Measurements from ENCODE around the gene NUP133.

NUP133 gene

DNA sequence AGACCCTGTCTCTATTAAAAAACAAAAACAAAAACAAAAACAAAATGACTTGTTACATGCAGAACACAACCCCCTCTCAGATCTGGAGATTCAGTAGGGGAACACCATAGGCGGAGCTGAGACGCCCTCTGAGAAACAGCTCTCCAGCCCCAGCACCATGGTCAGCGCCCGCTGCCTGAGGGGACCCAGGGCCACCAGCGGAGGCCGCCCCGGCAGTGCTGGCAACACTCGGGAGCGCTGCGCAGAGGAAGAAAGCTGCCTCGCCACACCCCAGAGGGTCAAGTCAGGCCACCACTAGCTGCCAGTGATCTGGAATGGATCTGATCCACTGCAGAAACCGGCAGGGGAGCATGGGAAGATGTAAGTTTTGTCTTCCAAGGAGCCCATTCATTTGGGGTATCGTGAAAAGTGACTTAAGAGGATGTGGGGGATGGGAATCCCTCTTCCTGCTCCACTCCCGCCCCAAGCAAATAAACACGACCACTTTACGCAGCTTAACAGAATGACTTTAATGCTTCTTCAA lies 77.3 kb downstream of the NUP133 start:
- Histone ChIP-seq H3K36me3 (ENCODE audit: control insufficient read depth in 2 of 2, insufficient read depth in 1 of 2, low read length in 2 of 2) (no peaks in the 10 kb centered on the region), H3K27ac (ENCODE audit: extremely low read depth, low read depth, low read length) (no peak overlapping the region), H3K4me1 (ENCODE audit: control insufficient read depth, insufficient read depth, low read length) (no peaks in the 10 kb centered on the region), H3K9me3 (ENCODE audit: control insufficient read depth, insufficient read depth, low read depth, low read length) (no peaks in the 10 kb centered on the region), H3K4me3 (ENCODE audit: low read depth, low read length) (no peak overlapping the region)
- ChIA-PET CTCF (interaction anchor here (0.6 to 0.9 kb wide), 4 partner anchors 10 to 260 kb away, joined by 3 to 4 read pairs (median 4); no protein-coding TSS in a partner anchor), POLR2A (interaction anchor here (1.0 to 1.5 kb wide), 2 partner anchors 20 to 128 kb away, joined by 3 read pairs; no protein-coding TSS in a partner anchor)
- TF ChIP-seq ZNF223 (tag by site-specific recombination; IDR thresholded peaks at IDR 0.05) = no peak
- TF ChIP-seq EGR2 (tag by site-specific recombination; IDR thresholded peaks at IDR 0.05; ENCODE audit: low read depth) = no peak
- 0 out of 2 replicates have a peak, but pooled peaks have one; percentile 35 for TF ChIP-seq HOXC10 (CRISPR knock-in tag; IDR thresholded peaks at IDR 0.05)
- no peak for TF ChIP-seq ZNF600 (tag by site-specific recombination; IDR thresholded peaks at IDR 0.05)
- TF ChIP-seq BCL11A (tag by site-specific recombination; IDR thresholded peaks at IDR 0.05; ENCODE audit: low read depth) = no peak
- no peak for TF ChIP-seq ZNF548 (tag by site-specific recombination; IDR thresholded peaks at IDR 0.05)
- TF ChIP-seq ZNF354C (tag by site-specific recombination; IDR thresholded peaks at IDR 0.05; ENCODE audit: borderline replicate concordance, low read depth) = no peak
- TF ChIP-seq BCL11B (tag by site-specific recombination; IDR thresholded peaks at IDR 0.05; ENCODE audit: low read depth) = no peak
- no peak for TF ChIP-seq GLI2 (tag by site-specific recombination; IDR thresholded peaks at IDR 0.05; ENCODE audit: borderline replicate concordance, low read depth)
- peak; percentile 99 for TF ChIP-seq REST (tag by site-specific recombination; IDR thresholded peaks at IDR 0.05)
- no peak for TF ChIP-seq SCRT1 (tag by site-specific recombination; IDR thresholded peaks at IDR 0.05; ENCODE audit: borderline replicate concordance)

GRCh38 chr1:229428256-229428655 lies 79.9 kb downstream of the NUP133 start:
- no peak overlapping the region for H3K27ac ChIP-seq (ENCODE audit: extremely low read depth, low read depth, low read length)
- H3K36me3 ChIP-seq (ENCODE audit: control insufficient read depth in 2 of 2, insufficient read depth in 1 of 2, low read length in 2 of 2) = no peaks in the 10 kb centered on the region
- CTCF ChIA-PET = no interaction called here
- H3K4me3 ChIP-seq (ENCODE audit: low read depth, low read length) = no peak overlapping the region
- TF ChIP-seq ZBTB17 (tag by site-specific recombination; IDR thresholded peaks at IDR 0.05) (no peak), ZNF555 (tag by site-specific recombination; conservative IDR thresholded peaks at IDR 0.05) (no peak), ZNF24 (tag by site-specific recombination; IDR thresholded peaks at IDR 0.05) (no peak)
- POLR2A ChIA-PET = no interaction called here
- no peaks in the 10 kb centered on the region for H3K4me1 ChIP-seq (ENCODE audit: control insufficient read depth, insufficient read depth, low read length)
- peaks cover 2% of the 10 kb centered on the region; the same call in 1 of the 2 replicates for H3K9me3 ChIP-seq (ENCODE audit: control insufficient read depth, insufficient read depth, low read depth, low read length)

GRCh38 chr1:229427572-229427971 lies 80.6 kb downstream of the NUP133 start:
- TF ChIP-seq ZNF121 (tag by site-specific recombination; IDR thresholded peaks at IDR 0.05) (peak; percentile 91), EGR2 (tag by site-specific recombination; IDR thresholded peaks at IDR 0.05; ENCODE audit: low read depth) (no peak), ZNF488 (tag by site-specific recombination; IDR thresholded peaks at IDR 0.05) (no peak)
- ChIA-PET POLR2A (no interaction called here), CTCF (no interaction called here)
- Histone ChIP-seq H3K9me3 (ENCODE audit: control insufficient read depth, insufficient read depth, low read depth, low read length) (peaks cover 2% of the 10 kb centered on the region; the same call in 1 of the 2 replicates), H3K27ac (ENCODE audit: extremely low read depth, low read depth, low read length) (no peak overlapping the region), H3K4me3 (ENCODE audit: low read depth, low read length) (no peak overlapping the region), H3K36me3 (ENCODE audit: control insufficient read depth in 2 of 2, insufficient read depth in 1 of 2, low read length in 2 of 2) (no peaks in the 10 kb centered on the region), H3K4me1 (ENCODE audit: control insufficient read depth, insufficient read depth, low read length) (no peaks in the 10 kb centered on the region)
